Forelimb muscle (tissue), 1 donor: ENCODE measurements around the gene CDS2. TPM values are rescaled to one million over a fixed set of nuclear protein-coding genes. Genes with fewer than 3 reads are reported as not detected.
"Not testable (repeated sequence)": the region's sequence is repeated elsewhere in the genome, so short reads cannot be mapped to it uniquely, and the experiment has no call there.

Experiments used
- DNase-seq: peaks from one replicate; pipeline ENCODE4 v3.0.0-alpha.2; 2013; ENCODE audit warnings: low read depth
- polyA plus RNA-seq: library from polyadenylated mRNA; unstranded; fragments of 120-200 nt; gene quantifications from one replicate; pipeline ENCODE4 v1.2.1, GENCODE V29; 2013; ENCODE audit not compliant: insufficient read length

Gene CDS2
- 19.8 TPM for polyA plus RNA-seq

GRCh38 chr20:5126512-5127203, at the start of gene CDS2:
Gene CDS2, plus strand, starts transcription at chr20:5127008. Its CDS starts 85 bp downstream, at chr20:5127093.
- peak; percentile 93 for DNase-seq

GRCh38 chr20:5077761-5078387, 48.9 kb upstream of the CDS2 start:
- no peak for DNase-seq

- DNase-seq, result no peak
These were observed 48.3 kb upstream of the CDS2 start for GRCh38 chr20:5078399-5078958.

- DNase-seq, result no peak
These were observed 46.4 kb upstream of the CDS2 start for GRCh38 chr20:5080384-5080877.

GRCh38 chr20:5085380-5085779, 41.4 kb upstream of the CDS2 start:
- no peak for DNase-seq

GRCh38 chr20:5088688-5089087, 38.1 kb upstream of the CDS2 start:
- DNase-seq, result no peak

- no peak for DNase-seq
These were observed 36.6 kb upstream of the CDS2 start for GRCh38 chr20:5090191-5090590.

GRCh38 chr20:5091902-5092301, 34.9 kb upstream of the CDS2 start:
- no peak for DNase-seq

- DNase-seq, result no peak
These were observed 34.0 kb upstream of the CDS2 start for GRCh38 chr20:5092765-5093339.

- DNase-seq, result no peak
These were observed 31.4 kb upstream of the CDS2 start for GRCh38 chr20:5095454-5095853.

GRCh38 chr20:5095931-5096330, 30.9 kb upstream of the CDS2 start:
- DNase-seq, result no peak

GRCh38 chr20:5096463-5096862, 30.3 kb upstream of the CDS2 start:
- no peak for DNase-seq

- not testable (repeated sequence) for DNase-seq
These were observed 27.8 kb upstream of the CDS2 start for GRCh38 chr20:5099009-5099408.

GRCh38 chr20:5099909-5100308, 26.9 kb upstream of the CDS2 start:
- not testable (repeated sequence) for DNase-seq

- DNase-seq, result no peak
These were observed 26.0 kb upstream of the CDS2 start for GRCh38 chr20:5100684-5101347.

- DNase-seq, result no peak
These were observed 22.3 kb upstream of the CDS2 start for GRCh38 chr20:5104479-5104878.

GRCh38 chr20:5109276-5109675, 17.5 kb upstream of the CDS2 start:
- DNase-seq, result no peak

GRCh38 chr20:5113615-5113986, 13.2 kb upstream of the CDS2 start:
- no peak for DNase-seq

GRCh38 chr20:5114403-5114802, 12.4 kb upstream of the CDS2 start:
- DNase-seq, result no peak

- DNase-seq, result no peak
These were observed 9.9 kb upstream of the CDS2 start for GRCh38 chr20:5116875-5117274.

GRCh38 chr20:5118220-5119142, 8.3 kb upstream of the CDS2 start:
- DNase-seq, result no peak
